Urinary bladder (tissue), 4 donors: Measurements from ENCODE around the gene MET. TPM values are rescaled to one million over a fixed set of nuclear protein-coding genes. Genes with fewer than 3 reads are reported as not detected.
"Not testable (repeated sequence)": the region's sequence is repeated elsewhere in the genome, so short reads cannot be mapped to it uniquely, and the experiment has no call there.

ENCODE experiments used
- DNase-seq: peaks from one replicate; pipeline ENCODE4 v3.0.0-alpha.2; 2015; ENCODE audit errors: extremely low spot score
- H3K27ac ChIP-seq: one replicate; pipeline ENCODE4 v1.5.1; 2013; ENCODE audit warnings: low read depth, mild to moderate bottlenecking, moderate library complexity
- H3K36me3 ChIP-seq: one replicate; pipeline ENCODE4 v1.6.1; 2013; ENCODE audit warnings: mild to moderate bottlenecking, moderate library complexity; ENCODE audit not compliant: insufficient read depth
- H3K4me1 ChIP-seq: one replicate; pipeline ENCODE4 v1.6.1; 2013; ENCODE audit warnings: mild to moderate bottlenecking, moderate library complexity; ENCODE audit not compliant: insufficient read depth
- H3K4me3 ChIP-seq: one replicate; pipeline ENCODE4 v1.5.1; 2013; ENCODE audit warnings: low read depth, low read length
- WGBS: extraction: QIAGEN DNeasy Blood & Tissue Kit; methylation state at CpG from one replicate; pipeline ENCODE4 v1.1.7; 2013; 5-methylcytosine and 5-hydroxymethylcytosine counted together
- polyA plus RNA-seq: library from polyadenylated mRNA; stranded (reverse); fragments of 200-250 nt; gene quantifications from one replicate; pipeline ENCODE4 v1.2.3, GENCODE V29; 2013
- total RNA-seq: library from RNA; depleted of rRNA; stranded (reverse); fragments of >200 nt; gene quantifications from one replicate; pipeline ENCODE4 v1.2.3, GENCODE V29; 2014
- donor health status: healthy with polysubstance abuse.
- donor health status: healthy.

MET gene
- total and polyA plus RNA-seq, 2 donors: 8.0 to 24.3 TPM

DNA sequence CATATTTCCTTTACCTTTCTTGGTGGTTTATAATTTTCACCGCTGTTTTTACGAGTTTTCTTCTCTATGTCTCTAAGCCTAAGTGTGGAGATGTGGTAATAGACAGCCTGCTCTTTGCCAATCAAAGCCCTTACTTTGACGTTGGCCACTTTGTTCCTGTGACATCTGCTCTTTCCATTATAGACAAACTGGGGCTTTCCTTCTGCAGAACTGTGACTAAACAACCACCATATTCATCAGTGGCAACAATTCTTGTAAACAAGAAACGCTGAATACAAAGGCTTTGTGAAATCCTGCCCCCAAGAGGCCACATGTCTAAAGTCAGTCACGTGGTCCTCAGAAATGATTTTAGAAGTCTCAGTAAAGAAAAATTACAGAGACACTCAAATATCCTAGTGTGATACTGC, 130.8 kb downstream of the MET start:
- H3K36me3 ChIP-seq: no peaks in the 10 kb centered on the region
- H3K4me1 ChIP-seq: peaks cover 1% of the 10 kb centered on the region
- no peak overlapping the region for H3K4me3 ChIP-seq
- no peak overlapping the region for H3K27ac ChIP-seq
- no peak for DNase-seq
- 24% methylated on average over 5 of the region's 5 CpGs for WGBS

- DNase-seq: no peak
- H3K36me3 ChIP-seq: no peaks in the 10 kb centered on the region
- no peak overlapping the region for H3K27ac ChIP-seq
- WGBS: 92% methylated on average over 3 of the region's 3 CpGs
- no peak overlapping the region for H3K4me3 ChIP-seq
- peaks cover 1% of the 10 kb centered on the region for H3K4me1 ChIP-seq
Measured at GRCh38 chr7:116804471-116804870, 132.5 kb downstream of the MET start.

DNA sequence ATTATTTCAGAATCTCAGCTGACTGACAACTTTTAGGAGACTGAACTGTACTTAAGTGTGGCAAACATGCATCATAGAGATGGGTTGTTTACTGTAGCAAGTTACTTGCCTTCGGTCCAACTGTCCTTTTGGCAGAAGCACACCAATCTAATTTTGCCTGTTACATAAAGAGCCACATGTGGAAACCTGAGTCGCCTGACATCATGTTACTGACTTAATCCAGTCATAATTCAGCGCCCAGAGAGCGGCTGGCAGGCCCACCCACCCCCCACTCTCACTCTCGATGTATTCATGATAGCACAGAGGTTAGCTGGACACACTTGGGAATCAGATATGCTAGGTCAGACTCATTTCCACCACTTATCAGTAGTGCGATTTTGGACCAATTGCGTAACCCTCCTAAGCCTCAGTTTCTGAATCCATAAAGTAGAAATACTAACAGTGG, 133.1 kb downstream of the MET start:
- H3K4me3 ChIP-seq: no peak overlapping the region
- H3K27ac ChIP-seq: no peak overlapping the region
- DNase-seq: no peak
- H3K4me1 ChIP-seq: peaks cover 1% of the 10 kb centered on the region
- WGBS: 20% methylated on average over 7 of the region's 7 CpGs
- H3K36me3 ChIP-seq: no peaks in the 10 kb centered on the region

DNA sequence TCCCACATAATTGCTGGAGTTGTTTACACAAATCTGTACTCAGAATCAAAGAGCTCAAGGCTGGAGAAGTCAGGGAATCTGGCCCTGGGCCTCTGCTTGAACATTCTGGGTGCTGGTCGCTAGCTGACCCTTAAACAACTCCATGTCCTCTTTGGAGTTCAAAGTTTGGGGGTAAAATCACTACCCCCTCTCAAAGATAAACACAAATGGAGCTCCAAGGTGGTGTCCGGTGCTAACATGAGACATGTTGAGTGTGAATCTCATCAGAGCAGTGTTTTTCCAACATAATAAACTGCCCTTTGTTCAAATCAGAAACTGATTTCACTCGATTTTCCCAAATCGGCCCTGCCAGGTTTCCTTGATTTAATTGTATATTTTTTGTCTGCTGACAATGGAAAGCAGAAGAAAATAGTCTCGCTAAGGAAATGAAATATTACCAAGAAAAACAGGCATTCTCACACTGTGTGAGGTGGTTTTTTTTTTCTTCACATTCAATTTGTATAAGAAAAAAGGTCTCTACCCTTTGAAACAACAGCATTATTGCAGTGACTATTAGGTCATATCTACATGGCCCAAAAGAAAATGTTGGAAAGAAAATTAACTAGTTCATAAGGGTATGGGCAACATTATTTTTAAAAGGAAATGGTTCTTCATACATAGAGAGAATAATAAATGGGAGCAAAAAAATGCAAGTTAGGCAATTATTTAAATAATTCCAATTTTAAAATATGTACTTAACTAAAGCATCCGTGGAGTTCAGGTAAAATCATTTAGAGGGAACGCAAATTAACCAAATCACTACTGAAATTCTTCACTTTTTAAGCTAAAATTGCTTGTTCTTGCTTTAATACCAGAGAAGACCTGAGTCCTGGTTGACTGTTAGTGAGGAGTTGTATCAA, 134.3 kb downstream of the MET start:
- no peak overlapping the region for H3K27ac ChIP-seq
- 87% methylated on average over 7 of the region's 7 CpGs for WGBS
- H3K36me3 ChIP-seq: no peaks in the 10 kb centered on the region

DNA sequence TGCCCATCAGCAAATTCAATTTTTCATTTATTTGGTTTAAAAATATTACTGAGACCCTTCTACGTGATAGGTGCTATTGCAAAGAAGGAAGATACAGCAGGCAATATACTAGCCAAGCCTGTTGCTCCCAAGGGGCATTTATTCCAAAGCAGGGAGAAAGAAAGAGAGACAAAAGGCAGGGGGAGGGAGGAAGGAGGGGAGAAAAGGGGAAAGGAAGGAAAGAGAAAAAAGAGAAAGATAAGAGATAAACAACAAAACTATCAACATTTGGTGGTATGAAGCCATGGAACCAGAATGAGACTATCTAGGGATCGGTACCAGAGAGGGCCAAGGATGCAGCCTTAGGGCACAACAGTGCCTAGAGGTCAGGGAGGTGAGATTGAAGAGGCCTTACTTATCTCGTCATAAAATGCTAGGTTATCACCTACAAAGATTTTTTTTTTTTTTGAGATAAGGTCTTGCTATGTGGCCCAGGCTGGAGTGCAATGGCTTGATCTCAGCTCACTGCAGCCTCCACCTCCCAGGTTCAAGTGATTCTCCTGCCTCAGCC, 135.1 kb downstream of the MET start:
- no peaks in the 10 kb centered on the region for H3K36me3 ChIP-seq
- H3K4me3 ChIP-seq: no peak overlapping the region
- H3K27ac ChIP-seq: no peak overlapping the region
- DNase-seq: no peak
- no peaks in the 10 kb centered on the region for H3K4me1 ChIP-seq
- WGBS: 93% methylated on average over 3 of the region's 3 CpGs

More for the DNA sequence above, 134.3 kb downstream of the MET start:
- H3K4me3 ChIP-seq: no peak overlapping the region
- no peak for DNase-seq
- H3K4me1 ChIP-seq: no peaks in the 10 kb centered on the region

GRCh38 chr7:116809636-116810266, 137.8 kb downstream of the MET start:
- 85% methylated on average over 1 of the region's 1 CpG for WGBS
- Histone ChIP-seq H3K4me1 (no peaks in the 10 kb centered on the region), H3K36me3 (no peaks in the 10 kb centered on the region), H3K4me3 (no peak overlapping the region), H3K27ac (no peak overlapping the region)
- peak; percentile 67 for DNase-seq

DNA sequence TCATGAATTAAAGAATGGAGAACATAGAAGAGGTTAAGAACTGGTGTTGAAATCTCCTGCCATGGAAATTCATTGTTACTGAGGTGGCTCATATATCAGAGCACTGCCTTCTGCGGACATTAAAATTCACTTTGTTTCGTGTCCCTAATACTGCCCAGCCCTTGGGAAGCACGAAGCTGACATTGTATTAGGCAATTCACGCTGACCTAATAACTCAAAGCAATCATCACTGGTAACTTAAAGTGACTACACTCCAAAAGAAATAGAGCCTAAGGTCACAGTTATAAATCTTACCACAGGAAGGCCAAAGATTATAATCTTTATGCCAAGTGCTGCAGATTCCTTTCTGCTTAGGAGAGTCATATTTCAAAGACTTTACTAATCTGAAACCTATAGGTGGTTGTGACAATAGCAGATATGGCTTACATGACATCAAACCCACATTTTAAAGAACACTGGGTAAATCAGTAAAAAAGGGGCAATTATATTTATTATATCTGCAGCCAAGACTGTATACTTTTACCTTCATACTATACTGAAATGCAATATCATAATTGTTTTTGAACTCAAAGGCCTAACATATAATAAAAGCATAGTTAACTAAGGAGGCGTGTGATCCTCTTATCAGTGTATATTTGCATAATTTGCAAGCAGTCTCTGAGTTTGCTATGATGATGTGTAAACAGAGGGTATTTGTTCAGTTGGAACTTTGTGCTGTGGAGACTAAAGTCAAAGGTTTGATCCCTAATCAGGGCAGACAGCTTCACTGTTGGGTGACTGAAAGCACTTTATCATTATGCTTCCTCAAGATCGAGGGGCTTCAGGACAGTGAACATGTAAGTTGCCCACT, 138.5 kb downstream of the MET start:
- no peak for DNase-seq
- H3K36me3 ChIP-seq: no peaks in the 10 kb centered on the region
- H3K4me1 ChIP-seq: no peaks in the 10 kb centered on the region
- H3K4me3 ChIP-seq: no peak overlapping the region
- no peak overlapping the region for H3K27ac ChIP-seq
- 52% methylated on average over 6 of the region's 6 CpGs for WGBS

DNA sequence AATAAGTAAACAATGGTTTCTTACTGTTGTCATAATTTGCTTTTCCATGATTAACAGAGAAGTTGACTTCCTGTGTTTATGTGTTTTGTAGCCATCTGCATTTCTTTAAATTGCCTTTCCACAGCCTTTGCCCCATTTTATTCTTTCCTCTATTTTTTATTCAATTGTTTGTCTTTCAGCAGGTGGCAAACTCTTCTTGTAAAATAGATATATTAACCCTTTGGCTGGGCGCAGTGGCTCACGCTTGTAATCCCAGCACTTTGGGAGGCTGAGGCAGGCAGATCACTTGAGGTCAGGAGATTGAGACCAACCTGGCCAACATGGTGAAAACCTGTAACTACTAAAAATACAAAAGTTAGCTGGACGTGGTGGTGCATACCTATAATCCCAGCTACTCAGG, 139.8 kb downstream of the MET start:
- Histone ChIP-seq H3K4me1 (no peaks in the 10 kb centered on the region), H3K27ac (no peak overlapping the region), H3K36me3 (no peaks in the 10 kb centered on the region), H3K4me3 (no peak overlapping the region)
- WGBS: 87% methylated on average over 3 of the region's 3 CpGs
- no peak for DNase-seq

DNA sequence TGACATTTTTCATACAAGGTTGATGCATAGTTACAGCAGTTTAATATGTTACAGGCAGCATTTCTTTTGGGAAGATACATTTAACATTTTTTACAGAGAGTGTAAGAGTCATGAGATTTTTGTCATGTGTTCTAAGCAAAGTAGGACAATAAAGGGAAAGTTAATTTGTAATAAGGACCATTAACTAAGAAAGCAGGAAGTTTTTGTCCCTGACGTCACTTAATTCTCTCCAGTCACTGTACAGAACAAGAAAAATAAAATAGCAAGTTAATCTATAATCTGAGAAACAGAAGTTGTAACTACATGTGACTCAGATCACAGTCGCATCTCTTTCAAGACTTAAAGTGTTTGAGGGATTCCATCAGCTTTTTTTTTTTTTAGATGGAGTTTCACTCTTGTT, 140.9 kb downstream of the MET start:
- no peaks in the 10 kb centered on the region for H3K36me3 ChIP-seq
- no peak for DNase-seq
- 73% methylated on average over 2 of the region's 2 CpGs for whole genome bisulfite sequencing
- no peak overlapping the region for H3K4me3 ChIP-seq
- no peaks in the 10 kb centered on the region for H3K4me1 ChIP-seq
- no peak overlapping the region for H3K27ac ChIP-seq

- H3K4me3 ChIP-seq, H3K4me1 ChIP-seq, DNase-seq, H3K27ac ChIP-seq, H3K36me3 ChIP-seq: not testable (repeated sequence)
- 97% methylated on average over 3 of the region's 3 CpGs for WGBS
Measured at GRCh38 chr7:116813371-116813770, 141.4 kb downstream of the MET start.

DNA sequence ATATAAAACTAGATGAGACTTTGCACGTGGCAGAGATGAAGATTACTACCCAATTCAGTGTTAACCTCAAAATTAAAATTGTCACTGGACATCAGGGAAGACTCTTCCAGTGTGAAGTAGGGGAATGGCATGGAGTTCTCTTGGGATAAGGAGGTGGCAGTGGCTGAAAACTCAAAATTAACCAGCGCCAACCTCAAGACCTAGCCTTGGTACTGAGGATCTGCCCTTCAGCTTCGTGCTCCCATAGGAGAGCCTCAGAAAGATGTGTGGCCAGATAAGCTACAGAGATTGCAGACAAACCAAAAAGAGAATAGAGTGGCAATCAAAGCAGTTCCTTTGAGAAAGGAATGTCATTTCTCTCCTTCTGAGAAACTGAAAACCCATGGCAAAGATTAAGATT, 143.0 kb downstream of the MET start:
- H3K36me3 ChIP-seq: no peaks in the 10 kb centered on the region
- H3K4me1 ChIP-seq: no peaks in the 10 kb centered on the region
- 73% methylated on average over 3 of the region's 3 CpGs for WGBS
- no peak overlapping the region for H3K27ac ChIP-seq
- no peak overlapping the region for H3K4me3 ChIP-seq
- no peak for DNase-seq

DNA sequence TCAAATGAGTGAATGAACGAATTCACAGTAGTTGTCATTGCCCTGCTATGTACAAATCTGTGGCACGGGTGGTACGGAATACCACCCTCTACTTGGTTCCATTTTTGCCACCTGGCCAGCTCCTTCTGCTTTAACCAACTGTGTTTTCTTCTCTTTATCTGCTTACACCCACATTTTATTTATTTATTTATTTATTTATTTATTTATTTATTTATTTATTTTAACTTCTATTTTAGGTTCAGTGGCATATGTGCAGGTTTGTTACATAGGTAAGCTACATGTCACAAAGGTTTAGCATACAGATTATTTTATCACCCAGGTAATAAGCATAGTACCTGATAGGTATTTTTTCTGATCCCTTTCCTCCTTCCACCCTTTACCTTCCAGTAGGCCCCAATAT, 148.2 kb downstream of the MET start:
- WGBS: 94% methylated on average over 3 of the region's 3 CpGs
- H3K4me1 ChIP-seq: no peaks in the 10 kb centered on the region
- H3K36me3 ChIP-seq: no peaks in the 10 kb centered on the region
- H3K27ac ChIP-seq: no peak overlapping the region
- no peak for DNase-seq
- no peak overlapping the region for H3K4me3 ChIP-seq

DNA sequence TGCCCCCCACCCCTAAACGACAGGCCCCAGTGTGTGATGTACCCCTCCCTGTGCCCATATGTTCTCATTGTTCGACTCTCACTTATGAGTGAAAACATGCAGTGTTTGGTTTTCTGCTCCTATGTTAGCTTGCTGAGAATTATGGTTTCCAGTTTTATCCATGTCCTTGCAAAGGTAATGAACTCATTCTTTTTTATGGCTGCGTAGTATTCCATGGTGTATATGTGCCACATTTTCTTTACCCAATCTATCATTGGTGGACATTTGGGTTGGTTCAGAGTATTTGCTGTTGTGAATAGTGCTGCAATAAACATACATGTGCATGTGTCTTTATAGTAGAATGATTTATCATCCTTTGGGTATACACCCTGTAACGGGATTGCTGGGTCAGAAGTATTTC, 149.7 kb downstream of the MET start:
- H3K4me3 ChIP-seq: not testable (repeated sequence)

More for the DNA sequence above, 149.7 kb downstream of the MET start:
- H3K27ac ChIP-seq, H3K4me1 ChIP-seq, H3K36me3 ChIP-seq, DNase-seq: not testable (repeated sequence)
- 98% methylated on average over 4 of the region's 4 CpGs for WGBS
